ENCODE data around the gene SSTR3.
A peak's percentile ranks its signal among the peaks of the same experiment; 100 is the strongest.
"Not testable (repeated sequence)": the region's sequence is repeated elsewhere in the genome, so short reads cannot be mapped to it uniquely, and the experiment has no call there.

Gene SSTR3

DNA sequence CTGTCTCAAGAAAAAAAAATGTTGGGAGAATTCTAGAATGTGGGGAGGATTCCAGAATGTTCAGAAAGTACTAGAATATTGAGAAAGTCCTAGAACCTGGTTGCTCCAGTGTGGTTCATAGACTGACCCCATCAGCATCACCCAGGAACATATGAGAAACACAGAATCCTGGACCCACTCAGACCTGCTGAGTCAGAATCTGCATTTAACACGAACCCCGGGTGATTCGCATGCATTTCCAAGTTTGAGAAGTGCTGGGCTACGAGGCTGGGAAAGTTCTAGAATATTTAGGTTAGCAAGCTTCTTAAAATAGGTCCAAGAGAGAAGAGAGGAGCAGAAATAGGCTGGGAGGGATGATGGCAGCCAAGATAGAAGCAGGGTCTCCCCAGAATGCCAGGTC lies 30.6 kb downstream of the SSTR3 start:
- DNase-seq (ENCODE audit: low read depth): no peak

GRCh38 chr22:37180531-37181231 lies 31.6 kb downstream of the SSTR3 start:
- no peak for DNase-seq (ENCODE audit: low read depth)

GRCh38 chr22:37179622-37180420 lies 32.5 kb downstream of the SSTR3 start:
- DNase-seq (ENCODE audit: low read depth): no peak

GRCh38 chr22:37179126-37179470 lies 33.2 kb downstream of the SSTR3 start:
- no peak for DNase-seq (ENCODE audit: low read depth)

GRCh38 chr22:37178350-37179125 lies 33.7 kb downstream of the SSTR3 start:
- DNase-seq (ENCODE audit: low read depth): no peak

DNA sequence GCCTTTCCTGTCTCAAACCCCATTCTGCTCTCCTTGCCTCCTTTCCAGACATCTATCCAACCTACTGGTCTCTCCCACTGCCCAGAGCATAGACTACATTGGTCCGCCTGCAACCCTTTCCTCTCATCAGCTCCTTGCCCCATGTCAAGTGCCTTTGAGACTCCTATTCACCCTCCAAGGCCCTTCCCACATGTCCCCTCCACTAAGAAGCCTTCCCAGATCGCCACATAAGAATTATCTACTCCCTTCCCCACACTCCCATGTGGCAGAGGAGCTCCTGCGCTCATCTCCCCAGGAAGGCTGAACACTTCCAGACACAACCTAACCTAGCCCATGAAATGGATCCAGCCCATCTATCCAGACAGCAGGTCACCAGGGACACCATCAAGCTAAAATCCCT lies 34.5 kb downstream of the SSTR3 start:
- no peak for DNase-seq (ENCODE audit: low read depth)

DNA sequence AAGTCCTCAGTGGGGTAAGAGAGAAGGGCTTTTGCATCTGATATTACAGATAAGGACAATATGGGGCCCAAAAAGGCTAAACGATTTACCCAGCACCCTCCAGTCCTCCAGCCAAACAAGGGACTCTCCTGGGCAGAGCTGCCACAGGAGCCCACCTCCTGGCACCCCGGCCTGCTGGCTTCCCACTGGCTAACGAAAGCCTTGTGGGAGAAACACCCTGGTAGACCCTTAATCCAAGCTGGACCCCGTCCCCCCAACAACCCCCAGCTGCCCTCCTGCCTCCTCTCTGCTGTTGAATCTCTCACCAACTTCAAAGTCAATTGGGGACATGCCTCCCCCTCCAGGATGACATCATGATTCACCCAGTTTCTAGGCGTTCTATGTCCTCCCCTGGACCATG lies 35.1 kb downstream of the SSTR3 start:
- no peak for DNase-seq (ENCODE audit: low read depth)

- peak; percentile 65 for DNase-seq (ENCODE audit: low read depth)
Measured at GRCh38 chr22:37176464-37177061, 35.7 kb downstream of the SSTR3 start.

DNA sequence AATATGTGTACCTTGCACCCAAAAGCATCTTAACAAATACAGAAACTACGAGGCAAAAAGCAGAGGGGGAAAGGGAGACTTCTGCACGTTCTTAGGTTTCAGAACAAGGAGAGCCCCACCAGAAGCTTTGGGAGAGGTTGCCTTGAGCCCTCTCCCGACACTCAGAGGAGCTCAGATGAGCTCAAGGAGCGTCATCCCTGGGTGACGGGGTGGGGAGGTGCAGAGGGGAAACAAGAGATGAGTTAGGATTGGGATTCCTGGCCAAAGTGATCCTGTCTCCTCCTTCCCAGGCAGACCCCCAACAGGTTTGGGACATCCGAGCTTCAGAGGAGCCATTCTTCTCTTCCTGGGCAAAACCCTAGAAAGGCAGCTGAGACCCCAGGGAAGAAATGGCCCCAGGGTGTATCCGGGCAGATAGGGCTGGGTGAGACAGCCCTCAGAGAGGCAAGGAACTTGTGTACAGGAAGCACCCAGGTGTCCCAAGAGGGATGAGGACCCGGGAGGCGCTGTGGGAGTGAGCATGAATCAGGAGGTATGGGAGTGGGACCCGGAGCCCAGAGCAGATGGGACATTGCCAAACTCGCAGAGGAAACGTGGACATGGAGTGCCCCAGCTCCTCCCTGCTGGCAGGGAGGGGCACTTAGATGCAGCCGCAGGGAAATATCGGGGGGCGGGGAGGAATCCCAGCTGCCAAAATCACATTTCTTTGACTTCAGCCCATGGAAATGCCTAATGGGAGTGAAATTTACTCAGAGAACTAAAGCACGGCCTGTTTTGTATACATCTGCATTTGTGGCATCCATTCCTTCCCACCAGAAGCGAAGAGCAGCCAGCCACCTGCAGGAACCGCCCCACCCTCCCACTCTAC lies 36.6 kb downstream of the SSTR3 start:
- DNase-seq (ENCODE audit: low read depth): no peak

DNA sequence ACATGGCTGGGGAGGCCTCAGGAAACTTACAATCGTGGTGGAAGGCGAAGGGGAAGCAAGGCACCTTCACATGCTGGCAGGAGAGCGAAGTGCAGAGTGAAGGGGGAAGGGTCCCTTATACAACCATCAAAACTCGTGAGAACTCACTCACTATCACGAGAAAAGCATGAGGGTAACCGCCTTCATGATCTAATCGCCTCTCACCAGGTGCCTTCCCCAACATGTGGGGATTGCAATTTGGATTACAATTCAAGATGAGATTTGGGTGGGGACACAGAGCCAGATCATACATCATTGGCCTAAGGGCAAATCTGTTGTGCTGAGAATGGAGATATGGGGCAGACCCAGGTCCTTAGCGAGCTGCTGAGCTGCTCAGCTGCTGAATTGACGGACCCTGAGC lies 37.3 kb downstream of the SSTR3 start:
- no peak for DNase-seq (ENCODE audit: low read depth)

- DNase-seq (ENCODE audit: low read depth): no peak
Measured at GRCh38 chr22:37173709-37174108, 38.6 kb downstream of the SSTR3 start.

DNA sequence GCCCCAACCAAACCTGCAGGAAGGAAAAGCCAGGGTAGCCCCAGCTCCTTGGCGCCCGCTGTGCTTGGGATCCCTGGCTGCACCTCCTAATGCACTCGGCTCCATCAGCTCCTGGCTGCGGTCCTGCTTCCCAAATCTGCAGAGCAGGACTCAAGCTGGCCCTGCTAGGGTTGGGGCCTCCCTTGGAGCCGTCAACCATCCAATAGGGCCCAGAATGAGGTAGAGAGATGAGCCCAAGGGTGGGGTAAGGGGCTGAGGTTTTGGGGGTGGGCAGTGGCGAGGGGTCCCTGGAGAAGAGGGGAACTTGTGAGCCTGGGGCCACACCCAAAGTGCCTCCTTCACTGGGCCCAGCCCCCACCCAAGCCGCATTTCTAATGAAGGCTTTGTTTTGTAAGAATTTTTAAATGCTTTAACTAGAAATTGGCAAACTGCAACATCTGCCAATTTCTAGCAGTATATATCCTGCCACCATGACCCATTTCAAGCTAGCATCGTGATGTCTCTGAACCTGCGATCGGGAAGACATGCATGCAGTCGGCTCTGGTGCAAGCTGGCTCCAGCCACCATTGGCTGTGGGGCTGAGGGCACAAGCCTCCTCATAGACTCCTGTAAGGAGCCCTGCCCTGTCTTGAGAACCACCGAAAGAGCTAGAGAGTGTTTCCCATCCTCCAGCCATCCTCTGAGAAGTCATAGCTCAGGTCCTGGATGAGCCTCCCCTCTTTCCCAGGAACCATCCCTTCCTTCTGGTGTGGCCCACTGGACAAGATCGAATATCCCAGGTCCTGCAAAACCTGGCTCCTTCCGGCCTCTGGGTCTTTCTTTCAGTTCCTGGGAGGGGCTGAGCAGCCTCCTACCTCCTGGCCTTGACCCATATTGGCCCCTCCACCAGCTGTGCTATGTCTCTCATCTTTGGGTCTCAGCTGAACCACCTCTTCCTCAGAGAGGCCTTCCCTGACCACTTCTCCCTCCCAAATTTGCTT lies 39.7 kb downstream of the SSTR3 start:
- no peak for DNase-seq (ENCODE audit: low read depth)

DNA sequence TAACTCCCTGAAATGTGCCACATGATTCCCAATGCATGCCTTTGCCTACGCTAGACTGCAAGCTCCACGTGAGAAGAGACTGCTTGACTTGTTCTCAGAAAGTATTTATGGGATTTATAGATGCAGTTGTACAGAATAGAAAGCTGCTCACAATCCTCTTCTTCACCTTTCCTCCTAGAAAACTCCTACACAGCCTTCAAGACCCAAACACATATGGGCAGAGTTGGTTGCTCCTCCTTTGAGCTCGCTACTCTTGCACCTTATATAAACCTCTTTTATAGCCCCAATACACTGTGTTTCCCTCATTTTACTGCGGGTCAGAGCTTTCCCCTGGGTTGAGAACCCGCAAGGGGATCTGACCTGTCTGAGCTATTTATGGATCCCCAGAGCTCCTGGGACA lies 40.6 kb downstream of the SSTR3 start:
- DNase-seq (ENCODE audit: low read depth): no peak

GRCh38 chr22:37170689-37171405 lies 41.4 kb downstream of the SSTR3 start:
- DNase-seq (ENCODE audit: low read depth): not testable (repeated sequence)

- no peak for DNase-seq (ENCODE audit: low read depth)
Measured at GRCh38 chr22:37169947-37170688, 42.2 kb downstream of the SSTR3 start.

DNA sequence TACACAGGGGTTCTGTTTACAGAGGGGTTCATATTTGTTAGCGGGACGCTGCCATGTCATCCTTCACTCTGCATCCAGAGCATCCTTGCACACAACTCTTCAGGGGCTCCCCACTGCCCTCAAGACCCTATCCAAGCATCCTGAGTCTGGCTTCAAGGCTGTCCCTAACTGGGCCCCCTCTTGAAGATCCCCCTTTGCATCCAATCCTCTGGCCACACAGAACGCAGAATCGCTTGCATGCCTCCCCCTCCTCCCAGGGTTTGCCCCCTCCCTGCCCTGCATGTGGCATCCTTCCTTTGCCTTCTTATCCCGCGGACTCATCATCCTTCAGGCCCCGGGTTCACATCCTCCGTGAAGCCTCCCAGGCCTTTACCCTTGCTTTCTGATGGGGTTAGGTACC lies 42.9 kb downstream of the SSTR3 start:
- no peak for DNase-seq (ENCODE audit: low read depth)

- DNase-seq (ENCODE audit: low read depth): no peak
Measured at GRCh38 chr22:37167981-37168647, 44.2 kb downstream of the SSTR3 start.

All from CMK (cell line).